Fibroblast of pulmonary artery (primary cell): ENCODE results near the gene SUPT20HL1.
"Not testable (repeated sequence)": the region's sequence is repeated elsewhere in the genome, so short reads cannot be mapped to it uniquely, and the experiment has no call there.

Experiments
- DNase-seq: peaks from one replicate; pipeline ENCODE4 v3.0.0-alpha.2; 2010; ENCODE audit warnings: low read depth
- H3K4me3 ChIP-seq: replicated peaks from 2 replicates; pipeline ENCODE4 v1.5.1; 2011; ENCODE audit warnings: low read depth, mild to moderate bottlenecking, control low read depth, low read length, moderate library complexity
- TF ChIP-seq, protein P1 (sequence below): IDR thresholded peaks from 2 replicates; pipeline ENCODE4 v1.5.1; 2011; ENCODE audit warnings: mild to moderate bottlenecking, control low read depth, low read length, inconsistent platforms; ENCODE audit errors: missing control alignments

Gene SUPT20HL1

DNA sequence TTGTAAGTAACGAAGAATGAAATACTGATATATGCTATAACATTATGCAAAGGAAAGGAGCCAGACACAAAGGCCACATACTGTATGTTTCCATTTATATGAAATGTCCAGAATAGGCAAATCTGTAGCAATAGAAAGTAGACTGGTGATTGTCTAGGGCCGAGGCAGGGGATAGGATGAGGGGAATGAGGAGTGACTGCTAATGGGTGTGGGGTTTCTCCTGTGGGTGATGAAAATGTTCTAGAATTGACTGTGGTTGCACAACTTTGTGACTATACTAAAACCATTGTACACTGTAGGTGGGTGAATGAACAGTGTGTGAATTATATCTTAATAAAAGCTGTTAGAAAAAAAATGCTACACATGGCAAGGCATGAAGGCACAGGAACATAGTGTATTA, 19.9 kb upstream of the SUPT20HL1 start:
- no peak for DNase-seq
- no peak overlapping the region for H3K4me3 ChIP-seq
- TF ChIP-seq, protein P1, sequence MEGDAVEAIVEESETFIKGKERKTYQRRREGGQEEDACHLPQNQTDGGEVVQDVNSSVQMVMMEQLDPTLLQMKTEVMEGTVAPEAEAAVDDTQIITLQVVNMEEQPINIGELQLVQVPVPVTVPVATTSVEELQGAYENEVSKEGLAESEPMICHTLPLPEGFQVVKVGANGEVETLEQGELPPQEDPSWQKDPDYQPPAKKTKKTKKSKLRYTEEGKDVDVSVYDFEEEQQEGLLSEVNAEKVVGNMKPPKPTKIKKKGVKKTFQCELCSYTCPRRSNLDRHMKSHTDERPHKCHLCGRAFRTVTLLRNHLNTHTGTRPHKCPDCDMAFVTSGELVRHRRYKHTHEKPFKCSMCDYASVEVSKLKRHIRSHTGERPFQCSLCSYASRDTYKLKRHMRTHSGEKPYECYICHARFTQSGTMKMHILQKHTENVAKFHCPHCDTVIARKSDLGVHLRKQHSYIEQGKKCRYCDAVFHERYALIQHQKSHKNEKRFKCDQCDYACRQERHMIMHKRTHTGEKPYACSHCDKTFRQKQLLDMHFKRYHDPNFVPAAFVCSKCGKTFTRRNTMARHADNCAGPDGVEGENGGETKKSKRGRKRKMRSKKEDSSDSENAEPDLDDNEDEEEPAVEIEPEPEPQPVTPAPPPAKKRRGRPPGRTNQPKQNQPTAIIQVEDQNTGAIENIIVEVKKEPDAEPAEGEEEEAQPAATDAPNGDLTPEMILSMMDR: no peak

DNA sequence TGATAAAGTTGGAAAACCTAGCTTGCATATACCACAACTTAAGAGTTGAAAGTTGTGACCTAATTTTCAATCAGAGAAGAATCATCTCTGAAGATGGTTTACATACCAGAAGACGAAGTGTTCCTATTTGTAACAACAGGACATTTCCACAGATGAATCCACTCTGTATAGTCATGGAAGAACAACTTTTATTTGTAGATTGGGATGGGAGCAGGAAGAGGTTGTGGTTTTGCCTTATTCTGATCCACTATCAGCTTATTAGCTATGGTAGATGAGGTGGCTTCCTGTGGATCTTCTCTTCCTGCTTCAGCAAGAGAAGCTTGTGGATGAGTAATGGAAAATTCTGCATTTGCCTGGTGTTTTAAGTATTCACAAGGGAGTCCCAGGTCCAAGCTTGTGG, 18.6 kb upstream of the SUPT20HL1 start:
- no peak overlapping the region for H3K4me3 ChIP-seq
- DNase-seq: peak; percentile 54
- TF ChIP-seq, protein P1: no peak

DNA sequence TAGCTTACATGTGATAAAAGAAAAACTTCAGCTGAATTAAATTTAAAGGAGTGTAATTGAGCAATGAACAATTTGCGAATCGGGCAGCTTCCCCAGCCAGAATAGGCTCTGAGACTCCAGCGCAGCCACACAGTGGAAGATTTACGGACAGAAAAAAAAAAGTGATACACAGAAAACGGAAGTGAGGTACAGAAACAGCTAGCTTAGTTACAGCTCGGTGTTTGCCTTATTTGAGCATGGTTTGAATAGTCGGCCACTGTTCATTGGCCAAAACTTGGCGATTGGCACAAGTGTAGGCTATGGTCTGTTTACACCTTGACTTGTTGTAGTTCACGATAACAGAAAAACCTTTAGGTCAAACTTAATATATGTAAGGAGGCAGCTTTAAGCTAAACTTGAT, 16.7 kb upstream of the SUPT20HL1 start:
- TF ChIP-seq, protein P1: no peak
- DNase-seq: peak; percentile 10
- no peak overlapping the region for H3K4me3 ChIP-seq

DNA sequence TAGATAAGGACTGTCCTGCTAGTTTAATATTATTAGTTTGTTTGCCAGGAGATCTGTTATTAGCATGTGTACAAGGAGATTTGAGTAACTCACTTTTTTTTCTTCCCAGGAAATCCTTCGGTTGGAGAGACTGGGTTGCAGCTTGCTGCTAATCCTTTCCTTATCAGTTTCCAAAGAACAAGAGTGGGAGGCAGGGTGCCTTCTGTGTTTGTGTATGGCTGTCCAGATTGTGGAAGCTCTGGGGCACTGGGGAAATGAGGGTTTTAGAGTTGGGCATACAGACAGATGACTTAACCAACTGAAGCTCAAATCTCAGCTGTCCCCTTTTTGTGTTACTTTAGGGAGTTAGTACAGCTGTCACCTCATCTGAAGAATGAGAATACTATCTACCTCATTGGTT, 12.6 kb upstream of the SUPT20HL1 start:
- peak; percentile 39 for DNase-seq
- TF ChIP-seq, protein P1: no peak
- no peak overlapping the region for H3K4me3 ChIP-seq

DNA sequence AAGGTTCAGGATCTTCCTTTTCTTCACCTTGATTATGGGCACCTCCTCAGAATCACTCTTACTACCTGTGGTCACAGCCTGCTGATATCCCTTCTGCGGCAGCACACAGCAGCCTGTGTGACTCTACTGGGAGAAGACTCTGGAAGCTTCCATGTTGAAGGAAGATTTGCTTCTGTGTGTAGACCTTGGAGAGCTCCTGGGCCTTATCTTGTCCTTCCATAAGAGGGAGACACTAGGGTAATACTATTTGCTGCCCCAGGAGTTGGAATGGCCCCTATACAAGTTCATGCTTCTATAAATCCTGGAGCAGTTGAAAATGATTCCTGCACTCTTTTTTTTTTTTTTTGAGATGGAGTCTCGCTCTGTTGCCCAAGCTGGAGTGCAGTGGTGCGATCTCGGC, 10.2 kb upstream of the SUPT20HL1 start:
- no peak overlapping the region for H3K4me3 ChIP-seq
- no peak for DNase-seq
- TF ChIP-seq, protein P1: no peak

DNA sequence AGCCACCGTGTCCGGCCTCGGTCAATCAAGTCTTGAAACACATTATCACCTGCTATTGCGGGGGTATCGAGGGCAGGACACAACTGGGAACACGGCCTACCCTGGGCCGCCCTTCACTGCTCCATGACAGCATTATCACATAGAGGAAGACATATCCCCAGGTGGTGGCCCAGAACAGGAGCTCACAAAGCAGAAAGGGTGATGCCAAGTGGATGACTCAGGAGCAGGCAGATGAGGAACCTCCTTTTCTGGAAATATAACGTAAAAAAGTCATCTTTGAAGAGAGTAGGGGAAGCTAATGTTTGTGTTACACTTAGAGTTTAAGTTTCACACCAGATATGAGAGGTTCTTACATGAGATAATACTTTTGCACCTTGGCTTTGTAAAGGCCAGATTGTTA, 5.3 kb upstream of the SUPT20HL1 start:
- H3K4me3 ChIP-seq: no peak overlapping the region
- DNase-seq: no peak
- TF ChIP-seq, protein P1: no peak

DNA sequence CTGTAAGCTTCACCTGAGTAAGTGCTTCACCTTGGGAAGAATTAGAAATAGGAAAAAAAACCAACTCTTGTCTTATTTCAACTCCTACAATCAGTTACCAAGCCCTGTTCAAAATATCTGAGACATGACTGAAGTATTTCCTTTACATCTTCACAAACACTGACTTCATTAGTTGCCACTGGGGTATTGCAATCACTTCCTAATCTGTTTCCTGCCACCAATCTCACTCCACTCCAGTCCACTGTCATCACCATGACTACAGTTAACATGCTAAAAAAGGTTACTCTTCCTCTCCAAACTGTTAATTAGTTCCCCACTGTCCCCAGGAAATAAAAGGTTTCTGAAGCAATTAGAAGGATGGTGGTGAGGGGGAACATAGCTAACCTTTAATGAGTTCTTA, 3.3 kb upstream of the SUPT20HL1 start:
- TF ChIP-seq, protein P1: no peak
- peak; percentile 63 for DNase-seq
- no peak overlapping the region for H3K4me3 ChIP-seq

DNA sequence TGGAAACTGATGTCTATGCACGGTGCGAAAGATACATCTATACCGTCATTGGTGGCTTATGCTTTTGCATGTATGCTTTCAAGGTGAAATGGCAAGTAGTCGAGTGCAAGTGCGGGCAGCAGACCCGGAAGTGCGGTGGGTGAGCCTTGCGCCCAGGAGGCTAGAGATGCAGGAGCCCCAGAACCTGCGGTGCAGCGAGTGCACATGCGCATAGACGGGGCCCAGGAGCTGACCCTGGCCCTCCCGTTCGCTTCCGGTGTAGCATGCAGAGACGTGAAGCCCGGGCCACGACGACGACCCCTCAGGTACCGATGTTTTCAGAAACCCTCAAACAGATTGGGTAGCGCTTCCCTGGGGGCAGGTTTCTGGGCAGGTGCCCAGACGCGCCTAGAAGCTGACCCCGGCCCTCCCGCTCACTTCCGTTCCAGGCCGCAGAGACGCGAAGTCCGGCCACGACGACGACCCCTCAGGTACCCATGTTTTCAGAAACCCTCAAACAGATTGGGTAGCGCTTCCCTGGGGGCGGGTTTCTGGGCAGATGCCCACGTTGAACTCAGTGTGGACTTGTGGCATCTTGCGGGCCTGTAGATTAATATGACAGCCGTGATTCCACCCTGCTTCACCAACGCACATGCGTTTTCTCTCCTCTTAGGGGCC, 1.8 kb downstream of the SUPT20HL1 start:
- not testable (repeated sequence) for DNase-seq, H3K4me3 ChIP-seq

DNA sequence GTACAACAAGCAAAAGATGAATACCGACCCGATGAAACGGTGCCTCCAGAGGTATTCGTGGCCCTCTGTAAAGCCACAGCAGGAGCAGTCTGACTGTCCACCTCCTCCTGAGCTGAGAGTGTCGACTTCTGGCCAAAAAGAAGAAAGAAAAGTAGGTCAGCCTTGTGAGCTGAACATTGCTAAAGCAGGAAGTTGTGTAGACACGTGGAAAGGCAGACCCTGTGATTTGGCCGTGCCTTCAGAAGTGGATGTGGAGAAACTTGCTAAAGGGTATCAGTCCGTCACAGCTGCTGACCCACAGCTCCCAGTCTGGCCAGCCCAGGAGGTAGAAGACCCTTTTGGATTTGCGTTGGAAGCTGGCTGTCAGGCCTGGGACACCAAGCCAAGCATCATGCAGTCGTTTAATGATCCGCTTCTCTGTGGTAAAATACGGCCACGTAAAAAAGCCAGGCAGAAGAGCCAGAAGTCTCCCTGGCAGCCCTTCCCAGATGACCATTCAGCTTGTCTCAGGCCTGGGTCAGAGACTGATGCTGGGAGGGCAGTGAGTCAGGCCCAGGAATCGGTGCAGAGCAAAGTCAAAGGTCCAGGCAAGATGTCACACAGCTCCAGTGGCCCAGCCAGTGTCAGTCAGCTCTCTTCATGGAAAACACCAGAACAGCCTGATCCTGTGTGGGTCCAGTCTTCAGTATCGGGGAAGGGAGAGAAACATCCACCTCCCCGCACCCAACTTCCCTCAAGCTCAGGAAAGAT, 3.2 kb downstream of the SUPT20HL1 start:
- not testable (repeated sequence) for H3K4me3 ChIP-seq, DNase-seq
